Measurements from ENCODE around the gene SERPING1. TPM values are rescaled to one million over a fixed set of nuclear protein-coding genes. Genes with fewer than 3 reads are reported as not detected.

The SERPING1 gene
- total and polyA plus RNA-seq, 2 donors from 2014 or later: 361 to 785 TPM

GRCh38 chr11:57647960-57648800 lies 50.7 kb downstream of the SERPING1 start:
- TF ChIP-seq CTCF (IDR thresholded peaks at IDR 0.05; ENCODE audit: borderline replicate concordance, extremely low read depth, insufficient read depth): no peak
- Histone ChIP-seq H3K9ac (ENCODE audit: low read length in 3 of 3) (no peak overlapping the region), H3K27ac (ENCODE audit: low read depth in 2 of 2, low read length in 2 of 2) (no peak overlapping the region), H3K9me3 (ENCODE audit: control insufficient read depth in 2 of 3, insufficient read depth in 1 of 3, low read length in 3 of 3) (no peaks in the 10 kb centered on the region), H3K4me1 (ENCODE audit: control insufficient read depth in 2 of 3, insufficient read depth in 2 of 3, low read depth in 1 of 3, low read length in 3 of 3) (peaks cover 3 to 28% (median 5%) of the 10 kb centered on the region in 3 donors), H3K27me3 (ENCODE audit: control insufficient read depth, insufficient read depth, low read length) (peaks cover 7% of the 10 kb centered on the region), H3K36me3 (ENCODE audit: control insufficient read depth in 2 of 3, insufficient read depth in 3 of 3, low read length in 3 of 3) (no peaks in the 10 kb centered on the region), H3K4me3 (ENCODE audit: low read length in 3 of 3) (no peak overlapping the region)
- no peak for FAIRE-seq
- DNase-seq: peak in 4 of 5 donors; percentile 30 to 69 (median 36)
- intact Hi-C loops (cut with DNase I): no loop called here

DNA sequence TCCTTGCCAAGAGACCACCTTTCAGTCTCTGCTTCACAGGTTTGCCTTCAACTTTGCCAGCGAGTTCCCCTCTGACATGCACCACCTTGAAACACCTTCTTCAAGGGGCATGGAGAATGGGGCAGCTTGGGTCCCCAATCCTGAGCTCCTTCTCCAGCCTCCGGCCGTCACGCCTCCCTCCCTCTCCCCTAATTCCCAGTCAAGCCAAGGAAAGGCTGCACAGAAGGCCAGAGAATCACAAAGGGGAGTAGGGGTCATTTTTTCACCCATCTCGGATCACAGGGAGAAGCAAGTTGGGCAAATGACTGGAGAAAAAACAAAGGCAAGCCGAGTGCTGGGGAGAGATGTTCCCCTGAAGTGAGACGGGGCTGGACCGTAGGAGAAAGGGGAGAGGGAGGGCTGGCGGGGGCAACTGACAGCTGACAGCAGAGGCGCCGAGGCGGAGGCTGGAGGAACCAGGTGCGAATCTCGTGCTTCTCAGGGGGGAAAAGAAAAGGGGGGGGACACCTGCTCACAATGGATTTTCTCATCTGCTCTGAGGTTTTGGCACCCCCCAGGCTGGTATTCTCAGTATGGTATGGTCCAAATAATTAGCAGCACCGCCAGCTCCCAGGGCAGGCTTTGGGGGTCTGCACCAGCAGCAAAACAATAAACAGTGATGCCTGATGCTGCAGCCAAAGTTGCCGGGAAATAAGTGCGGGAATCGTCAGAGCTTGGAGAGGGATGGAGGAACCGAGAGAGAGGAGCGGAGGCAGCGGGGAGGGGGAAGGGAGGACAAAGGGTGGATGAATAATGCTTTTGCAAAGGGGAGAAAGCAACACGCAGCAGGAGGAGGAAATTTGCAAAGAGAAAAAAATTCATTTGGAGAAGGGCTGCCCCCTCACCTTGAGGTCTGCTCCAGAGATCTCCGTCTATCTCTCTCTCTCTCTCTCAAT lies 51.6 kb downstream of the SERPING1 start:
- Histone ChIP-seq H3K27me3 (ENCODE audit: control insufficient read depth, insufficient read depth, low read length) (peaks cover 7% of the 10 kb centered on the region), H3K36me3 (ENCODE audit: control insufficient read depth in 2 of 3, insufficient read depth in 3 of 3, low read length in 3 of 3) (no peaks in the 10 kb centered on the region), H3K27ac (ENCODE audit: low read depth in 2 of 2, low read length in 2 of 2) (no peak overlapping the region), H3K4me3 (ENCODE audit: low read length in 3 of 3) (peak overlapping the region in 2 of 3 donors; percentile 34 to 37), H3K4me1 (ENCODE audit: control insufficient read depth in 2 of 3, insufficient read depth in 2 of 3, low read depth in 1 of 3, low read length in 3 of 3) (peaks cover 3 to 28% (median 5%) of the 10 kb centered on the region in 3 donors), H3K9ac (ENCODE audit: low read length in 3 of 3) (no peak overlapping the region), H3K9me3 (ENCODE audit: control insufficient read depth in 2 of 3, insufficient read depth in 1 of 3, low read length in 3 of 3) (no peaks in the 10 kb centered on the region)
- FAIRE-seq: no peak
- no peak for TF ChIP-seq CTCF (IDR thresholded peaks at IDR 0.05; ENCODE audit: borderline replicate concordance, extremely low read depth, insufficient read depth)
- intact Hi-C loops (cut with DNase I): no loop called here
- DNase-seq: peak; percentile 49 to 79 (median 61)

GRCh38 chr11:57649826-57650738 lies 52.6 kb downstream of the SERPING1 start, which contains the start of gene YPEL4:
Gene YPEL4 (minus strand): TSS chr11:57649912. CDS start chr11:57647107, 2,805 bp downstream.
- Histone ChIP-seq H3K36me3 (ENCODE audit: control insufficient read depth in 2 of 3, insufficient read depth in 3 of 3, low read length in 3 of 3) (no peaks in the 10 kb centered on the region), H3K4me3 (ENCODE audit: low read length in 3 of 3) (peak within 1 kb of the TSS in 2 of 3 donors; percentile 34 to 37), H3K4me1 (ENCODE audit: control insufficient read depth in 2 of 3, insufficient read depth in 2 of 3, low read depth in 1 of 3, low read length in 3 of 3) (peaks cover 3 to 25% (median 5%) of the 10 kb centered on the region in 3 donors), H3K27ac (ENCODE audit: low read depth in 2 of 2, low read length in 2 of 2) (no peak within 1 kb of the TSS), H3K27me3 (ENCODE audit: control insufficient read depth, insufficient read depth, low read length) (peaks cover 7% of the 10 kb centered on the region), H3K9me3 (ENCODE audit: control insufficient read depth in 2 of 3, insufficient read depth in 1 of 3, low read length in 3 of 3) (no peaks in the 10 kb centered on the region), H3K9ac (ENCODE audit: low read length in 3 of 3) (no peak within 1 kb of the TSS)
- FAIRE-seq (no peak), DNase-seq (peak; percentile 68 to 92 (median 85))
- no peak for TF ChIP-seq CTCF (IDR thresholded peaks at IDR 0.05; ENCODE audit: borderline replicate concordance, extremely low read depth, insufficient read depth)
- intact Hi-C loops (cut with DNase I): no loop called here
